GM19043 (cell line): ENCODE measurements around the gene EDIL3.

Experiments
- ATAC-seq: cut with Tn5 transposase; IDR thresholded peaks from one replicate; pipeline ENCODE4 v1.9.1; 2021; ENCODE audit warnings: low read depth; ENCODE audit not compliant: unreplicated experiment

EDIL3 gene

GRCh38 chr5:83983852-83984251 is 400.8 kb downstream of the EDIL3 start:
- ATAC-seq = no peak

- no peak for ATAC-seq
These were observed 410.5 kb downstream of the EDIL3 start for GRCh38 chr5:83973925-83974815.

GRCh38 chr5:83972909-83973308 is 411.8 kb downstream of the EDIL3 start:
- no peak for ATAC-seq

- no peak for ATAC-seq
These were observed 412.4 kb downstream of the EDIL3 start for GRCh38 chr5:83972236-83972635.

GRCh38 chr5:83967417-83967816 is 417.3 kb downstream of the EDIL3 start:
- ATAC-seq = no peak

GRCh38 chr5:83965441-83965840 is 419.2 kb downstream of the EDIL3 start:
- ATAC-seq = no peak

- ATAC-seq = no peak
These were observed 420.4 kb downstream of the EDIL3 start for GRCh38 chr5:83964271-83964670.

GRCh38 chr5:83957188-83957587 is 427.5 kb downstream of the EDIL3 start:
- no peak for ATAC-seq

- no peak for ATAC-seq
These were observed 428.3 kb downstream of the EDIL3 start for GRCh38 chr5:83956386-83956785.

GRCh38 chr5:83955916-83956315 is 428.8 kb downstream of the EDIL3 start:
- ATAC-seq = no peak

GRCh38 chr5:83947763-83948162 is 436.9 kb downstream of the EDIL3 start:
- ATAC-seq = no peak

- no peak for ATAC-seq
These were observed 438.2 kb downstream of the EDIL3 start for GRCh38 chr5:83946516-83946915.

- ATAC-seq = no peak
These were observed 442.5 kb downstream of the EDIL3 start for GRCh38 chr5:83942155-83942554.

- ATAC-seq = no peak
These were observed 446.8 kb downstream of the EDIL3 start for GRCh38 chr5:83937837-83938236.

GRCh38 chr5:83931969-83932368 is 452.7 kb downstream of the EDIL3 start:
- no peak for ATAC-seq

GRCh38 chr5:83927140-83927733 is 457.4 kb downstream of the EDIL3 start:
- peak; percentile 62 for ATAC-seq

- ATAC-seq = no peak
These were observed 458.7 kb downstream of the EDIL3 start for GRCh38 chr5:83925955-83926337.

GRCh38 chr5:83925321-83925954 is 459.2 kb downstream of the EDIL3 start:
- no peak for ATAC-seq

- ATAC-seq = no peak
These were observed 459.8 kb downstream of the EDIL3 start for GRCh38 chr5:83924891-83925290.

GRCh38 chr5:83924171-83924570 is 460.5 kb downstream of the EDIL3 start:
- ATAC-seq = no peak

- ATAC-seq = no peak
These were observed 462.0 kb downstream of the EDIL3 start for GRCh38 chr5:83922699-83923098.
